ENCODE results near the gene ARMH2. TPM values are rescaled to one million over a fixed set of nuclear protein-coding genes. Genes with fewer than 3 reads are reported as not detected.

ARMH2 gene
- total and polyA plus RNA-seq, 12 donors: 0.39 TPM; not detected in 11

DNA sequence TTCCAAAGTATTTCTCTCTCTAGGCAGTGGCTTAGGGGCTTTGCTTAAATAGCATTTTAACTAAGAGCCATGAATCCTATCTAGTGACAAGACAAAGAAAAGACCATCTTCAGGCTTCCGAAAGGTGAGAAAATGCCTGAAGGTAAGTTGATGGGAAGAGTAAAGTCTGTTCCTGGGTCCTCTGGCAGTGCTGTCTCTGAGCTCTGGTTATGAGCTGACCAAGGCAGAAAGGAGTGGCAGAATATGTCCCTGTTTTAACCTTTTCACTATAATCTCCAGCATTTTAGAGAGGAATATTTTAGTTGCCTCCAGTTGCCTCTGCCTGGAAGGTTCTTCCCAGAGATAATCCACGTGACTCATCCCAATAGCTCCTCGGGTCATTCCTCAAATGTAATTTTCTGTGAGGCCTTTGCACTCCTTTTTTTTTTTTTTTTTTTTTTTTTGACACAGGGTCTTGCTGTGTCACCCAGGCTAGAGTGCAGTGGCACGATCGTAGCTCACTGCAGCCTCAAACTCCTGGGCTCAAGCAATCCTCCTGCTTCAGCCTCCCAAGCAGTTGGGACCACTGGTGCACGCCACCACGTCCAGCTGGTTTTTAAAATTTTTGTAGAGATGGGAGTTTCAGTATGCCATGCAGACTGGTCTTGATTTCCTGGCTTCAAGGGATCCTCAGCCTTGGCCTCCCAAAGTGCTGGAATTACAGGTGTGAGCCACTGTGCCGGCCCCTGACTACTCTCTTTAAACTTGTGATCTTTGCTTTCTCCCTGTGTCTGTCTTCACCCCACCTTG lies 3.7 kb upstream of the ARMH2 start:
- no peaks in the 10 kb centered on the region for H3K27me3 ChIP-seq
- no peak for DNase-seq
- intact Hi-C loops (cut with DNase I): no loop called here
- TF ChIP-seq POLR2A (IDR thresholded peaks at IDR 0.05) (no peak), CTCF (IDR thresholded peaks at IDR 0.05) (no peak)
- H3K36me3 ChIP-seq (replicated peaks in 1 of 2): no peaks in the 10 kb centered on the region
- no peaks in the 10 kb centered on the region for H3K4me1 ChIP-seq (replicated peaks in 1 of 2)
- WGBS, 4 donors: 69 to 84% (median 80%) methylated on average over 8 of the region's 8 CpGs
- no peak overlapping the region for H3K4me3 ChIP-seq
- H3K27ac ChIP-seq: no peak overlapping the region
- H3K9me3 ChIP-seq (replicated peaks in 1 of 3): no peaks in the 10 kb centered on the region

DNA sequence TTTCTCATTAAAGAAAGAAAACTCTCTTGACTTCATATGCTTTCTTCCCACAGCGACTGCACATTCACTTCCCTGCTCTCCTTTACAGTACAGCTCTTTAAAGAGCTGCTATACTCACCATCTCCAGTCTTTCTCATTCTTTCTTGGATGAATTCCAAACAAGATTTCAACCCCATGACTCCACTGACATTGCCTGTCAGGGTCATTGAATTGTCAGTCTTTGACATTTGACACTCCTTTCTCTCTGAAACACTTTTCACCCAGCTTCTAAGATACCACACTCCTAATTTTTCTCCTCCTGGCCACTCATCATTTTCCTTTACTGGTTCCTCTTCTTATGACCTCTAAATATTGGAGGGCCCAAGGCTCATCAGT lies 811 bp upstream of the ARMH2 start:
- TF ChIP-seq POLR2A (IDR thresholded peaks at IDR 0.05): no peak
- TF ChIP-seq CTCF (IDR thresholded peaks at IDR 0.05): no peak
- Histone ChIP-seq H3K9me3 (replicated peaks in 1 of 3) (no peaks in the 10 kb centered on the region), H3K27me3 (no peaks in the 10 kb centered on the region), H3K4me3 (no peak overlapping the region), H3K36me3 (replicated peaks in 1 of 2) (no peaks in the 10 kb centered on the region), H3K27ac (no peak overlapping the region), H3K4me1 (replicated peaks in 1 of 2) (no peaks in the 10 kb centered on the region)
- intact Hi-C loops (cut with DNase I): no loop called here
- no peak for DNase-seq
- WGBS, 4 donors: 63 to 74% (median 72%) methylated on average over 1 of the region's 1 CpG

DNA sequence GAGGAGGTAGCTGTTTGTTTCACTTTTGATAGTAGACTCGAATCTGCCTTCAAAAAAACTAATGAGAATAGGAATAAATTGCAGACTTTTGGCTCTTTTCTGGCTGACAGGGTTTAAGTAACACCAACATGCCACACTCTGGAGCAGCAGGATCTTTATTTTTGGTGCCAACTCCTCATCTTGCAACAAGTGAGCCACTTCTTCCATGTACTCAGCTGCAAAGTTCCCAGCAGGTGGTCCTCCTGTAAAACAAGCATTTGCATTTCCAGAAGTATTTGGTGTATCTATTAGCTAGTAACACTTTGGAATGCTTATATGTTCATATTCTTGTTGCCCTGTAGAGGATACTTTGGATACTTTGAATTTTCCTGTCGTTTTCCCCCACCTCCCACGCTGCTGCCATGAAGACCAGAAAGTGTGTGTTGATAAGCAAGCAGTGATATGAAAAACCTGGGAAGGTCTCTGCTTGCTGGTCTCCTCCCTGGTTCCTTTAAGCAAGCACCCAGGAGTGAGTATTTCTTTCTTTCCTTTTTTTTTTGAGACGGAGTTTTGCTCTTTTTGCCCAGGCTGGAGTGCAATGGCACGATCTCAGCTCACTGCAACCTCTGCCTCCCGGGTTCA lies 1.0 kb downstream of the ARMH2 start:
- 80 to 84% (median 83%) methylated on average over 6 of the region's 6 CpGs for WGBS, 4 donors

More for the DNA sequence above, 1.0 kb downstream of the ARMH2 start:
- no peak overlapping the region for H3K27ac ChIP-seq
- H3K9me3 ChIP-seq (replicated peaks in 1 of 3): no peaks in the 10 kb centered on the region
- TF ChIP-seq CTCF (IDR thresholded peaks at IDR 0.05) (no peak), POLR2A (IDR thresholded peaks at IDR 0.05) (no peak)
- H3K36me3 ChIP-seq (replicated peaks in 1 of 2): no peaks in the 10 kb centered on the region
- DNase-seq: no peak
- intact Hi-C loops (cut with DNase I): no loop called here
- H3K27me3 ChIP-seq: no peaks in the 10 kb centered on the region
- no peaks in the 10 kb centered on the region for H3K4me1 ChIP-seq (replicated peaks in 1 of 2)
- no peak overlapping the region for H3K4me3 ChIP-seq
